Measurements from ENCODE around the gene EPHA3.

The EPHA3 gene

DNA sequence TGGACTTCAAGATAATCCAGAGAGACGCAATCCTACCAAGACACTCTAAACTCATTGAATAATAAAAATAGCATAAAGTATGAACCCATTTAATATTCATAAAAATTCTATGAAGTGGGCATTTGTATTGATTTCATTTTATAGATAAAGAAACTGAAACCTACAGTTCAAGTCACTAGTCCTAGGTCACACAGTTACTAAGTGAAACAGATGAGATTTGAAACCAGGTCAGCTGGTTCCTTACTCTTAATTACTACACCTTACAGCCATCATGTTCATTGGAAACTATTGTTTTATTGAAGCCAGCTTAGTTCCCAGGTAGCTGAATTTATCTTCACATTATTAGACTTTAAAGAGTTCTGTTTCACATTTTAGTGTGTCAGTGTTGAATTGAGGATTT, 158.7 kb downstream of the EPHA3 start:
- H3K27ac ChIP-seq, result no peak overlapping the region
- H3K36me3 ChIP-seq, result no peaks in the 10 kb centered on the region
- DNase-seq, result no peak
- no peak overlapping the region for H3K4me3 ChIP-seq
- TF ChIP-seq CTCF (IDR thresholded peaks at IDR 0.05), result no peak
- H3K9me3 ChIP-seq, result no peaks in the 10 kb centered on the region
- intact Hi-C loops (cut with DNase I; ENCODE audit: low total_unique reads), result no loop called here
- H3K4me1 ChIP-seq, result no peaks in the 10 kb centered on the region
- H3K27me3 ChIP-seq, result no peaks in the 10 kb centered on the region

DNA sequence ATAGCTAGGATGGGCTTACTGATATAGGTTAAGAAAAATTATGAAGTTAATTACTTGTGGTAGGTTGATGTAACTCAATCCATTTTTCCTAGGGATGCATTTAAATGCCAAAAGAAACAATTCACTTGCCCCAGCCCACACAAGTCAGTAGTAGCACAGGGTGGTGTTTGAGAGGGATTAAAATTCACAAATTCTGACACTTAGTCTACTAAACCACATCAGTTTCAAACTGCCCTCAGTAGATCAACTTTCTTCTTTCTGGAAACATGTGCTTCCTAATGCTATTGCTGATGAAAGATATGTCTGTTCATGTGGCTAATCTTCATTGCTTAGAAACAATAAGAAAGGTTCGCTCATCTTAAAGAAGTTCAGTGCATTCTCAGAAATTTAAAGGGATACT, 160.6 kb downstream of the EPHA3 start:
- Histone ChIP-seq H3K27me3 (no peaks in the 10 kb centered on the region), H3K4me1 (peaks cover 0 to 4% (median 0%) of the 10 kb centered on the region in 4 donors), H3K9me3 (no peaks in the 10 kb centered on the region), H3K27ac (no peak overlapping the region), H3K36me3 (no peaks in the 10 kb centered on the region), H3K4me3 (no peak overlapping the region)
- TF ChIP-seq CTCF (IDR thresholded peaks at IDR 0.05), result no peak
- intact Hi-C loops (cut with DNase I; ENCODE audit: low total_unique reads), result no loop called here
- no peak for DNase-seq

DNA sequence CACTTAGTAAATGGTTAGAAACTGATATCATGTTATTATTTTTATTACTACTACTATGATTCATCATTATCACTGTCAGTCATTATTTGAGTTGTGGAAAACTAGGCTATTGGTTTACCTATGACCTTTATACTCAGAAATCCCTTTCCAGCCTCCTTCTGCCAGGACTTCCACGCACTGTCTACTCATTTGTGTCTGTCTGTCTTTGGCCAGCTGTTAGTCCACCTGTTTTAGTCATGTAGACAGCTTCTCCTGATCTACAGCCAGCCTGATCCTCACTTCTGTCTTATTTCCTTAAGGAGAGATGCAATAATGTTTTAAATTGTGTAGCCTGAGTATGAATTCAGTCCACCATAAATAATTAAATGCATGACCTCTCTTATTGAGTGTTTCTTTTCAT, 162.8 kb downstream of the EPHA3 start:
- Histone ChIP-seq H3K4me3 (no peak overlapping the region), H3K36me3 (no peaks in the 10 kb centered on the region), H3K4me1 (peaks cover 0 to 14% (median 0%) of the 10 kb centered on the region in 4 donors), H3K9me3 (no peaks in the 10 kb centered on the region), H3K27ac (no peak overlapping the region), H3K27me3 (no peaks in the 10 kb centered on the region)
- no peak for TF ChIP-seq CTCF (IDR thresholded peaks at IDR 0.05)
- intact Hi-C loops (cut with DNase I; ENCODE audit: low total_unique reads), result no loop called here
- DNase-seq, result no peak

DNA sequence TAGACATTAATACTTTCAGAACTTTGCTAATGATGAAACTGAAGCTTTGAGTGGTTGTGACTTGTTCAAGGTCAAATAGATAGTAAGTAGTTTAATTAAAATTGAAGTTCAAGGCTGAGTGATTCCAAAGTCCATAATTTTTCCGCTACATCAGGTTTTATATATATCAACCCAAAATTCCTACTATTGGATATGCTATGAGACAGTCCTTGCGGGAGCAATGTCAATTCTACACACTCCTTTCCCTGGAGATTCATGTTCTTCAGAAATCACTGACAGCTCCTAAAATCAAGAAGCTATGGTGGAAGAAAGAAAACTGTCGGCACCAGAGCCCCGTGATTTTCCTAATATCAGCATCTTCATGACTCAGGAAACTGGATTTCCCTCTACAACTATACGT, 167.6 kb downstream of the EPHA3 start:
- no peaks in the 10 kb centered on the region for H3K27me3 ChIP-seq
- intact Hi-C loops (cut with DNase I; ENCODE audit: low total_unique reads), result no loop called here
- DNase-seq, result no peak
- H3K4me3 ChIP-seq, result no peak overlapping the region
- TF ChIP-seq CTCF (IDR thresholded peaks at IDR 0.05), result no peak
- H3K27ac ChIP-seq, result no peak overlapping the region
- H3K36me3 ChIP-seq, result no peaks in the 10 kb centered on the region
- H3K4me1 ChIP-seq, result peaks cover 0 to 14% (median 0%) of the 10 kb centered on the region in 4 donors
- no peaks in the 10 kb centered on the region for H3K9me3 ChIP-seq

DNA sequence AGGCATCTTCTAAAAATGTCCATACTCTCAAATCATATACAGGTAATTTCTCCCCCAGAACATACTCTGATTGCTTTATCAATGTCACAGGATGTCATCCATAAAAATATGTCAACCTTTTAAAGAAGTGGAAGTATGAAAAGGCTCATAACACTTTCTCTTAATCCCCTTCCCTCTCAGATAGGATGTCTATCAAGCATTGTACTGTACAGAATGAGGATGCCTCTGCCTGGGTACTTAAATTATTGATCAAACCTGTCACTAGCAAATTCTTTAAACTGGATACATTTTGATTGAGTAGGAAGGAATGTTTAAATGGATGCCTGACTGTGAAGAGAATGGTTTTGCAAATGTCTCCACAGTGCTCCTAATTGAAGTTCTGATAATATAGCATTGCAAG, 168.7 kb downstream of the EPHA3 start:
- Histone ChIP-seq H3K4me3 (no peak overlapping the region), H3K27me3 (no peaks in the 10 kb centered on the region), H3K36me3 (no peaks in the 10 kb centered on the region), H3K9me3 (no peaks in the 10 kb centered on the region), H3K27ac (no peak overlapping the region), H3K4me1 (peaks cover 0 to 14% (median 0%) of the 10 kb centered on the region in 4 donors)
- no peak for TF ChIP-seq CTCF (IDR thresholded peaks at IDR 0.05)
- intact Hi-C loops (cut with DNase I; ENCODE audit: low total_unique reads), result no loop called here
- no peak for DNase-seq

Data from tibial artery (tissue), 4 donors.